ENCODE measurements around the gene TP73.

The TP73 gene

GRCh38 chr1:3750741-3751140 is 98.4 kb downstream of the TP73 start:
- TF ChIP-seq TCF4 (CRISPR knock-in tag; IDR thresholded peaks at IDR 0.05; ENCODE audit: borderline replicate concordance), result no peak
- no peak for TF ChIP-seq ZNF8 (CRISPR knock-in tag; IDR thresholded peaks at IDR 0.05)
- no peak for TF ChIP-seq SNAI2 (CRISPR knock-in tag; IDR thresholded peaks at IDR 0.05)
- no peak for TF ChIP-seq ZFP30 (CRISPR knock-in tag; IDR thresholded peaks at IDR 0.05)
- TF ChIP-seq ZNF70 (CRISPR knock-in tag; IDR thresholded peaks at IDR 0.05), result no peak
- TF ChIP-seq, protein P1, sequence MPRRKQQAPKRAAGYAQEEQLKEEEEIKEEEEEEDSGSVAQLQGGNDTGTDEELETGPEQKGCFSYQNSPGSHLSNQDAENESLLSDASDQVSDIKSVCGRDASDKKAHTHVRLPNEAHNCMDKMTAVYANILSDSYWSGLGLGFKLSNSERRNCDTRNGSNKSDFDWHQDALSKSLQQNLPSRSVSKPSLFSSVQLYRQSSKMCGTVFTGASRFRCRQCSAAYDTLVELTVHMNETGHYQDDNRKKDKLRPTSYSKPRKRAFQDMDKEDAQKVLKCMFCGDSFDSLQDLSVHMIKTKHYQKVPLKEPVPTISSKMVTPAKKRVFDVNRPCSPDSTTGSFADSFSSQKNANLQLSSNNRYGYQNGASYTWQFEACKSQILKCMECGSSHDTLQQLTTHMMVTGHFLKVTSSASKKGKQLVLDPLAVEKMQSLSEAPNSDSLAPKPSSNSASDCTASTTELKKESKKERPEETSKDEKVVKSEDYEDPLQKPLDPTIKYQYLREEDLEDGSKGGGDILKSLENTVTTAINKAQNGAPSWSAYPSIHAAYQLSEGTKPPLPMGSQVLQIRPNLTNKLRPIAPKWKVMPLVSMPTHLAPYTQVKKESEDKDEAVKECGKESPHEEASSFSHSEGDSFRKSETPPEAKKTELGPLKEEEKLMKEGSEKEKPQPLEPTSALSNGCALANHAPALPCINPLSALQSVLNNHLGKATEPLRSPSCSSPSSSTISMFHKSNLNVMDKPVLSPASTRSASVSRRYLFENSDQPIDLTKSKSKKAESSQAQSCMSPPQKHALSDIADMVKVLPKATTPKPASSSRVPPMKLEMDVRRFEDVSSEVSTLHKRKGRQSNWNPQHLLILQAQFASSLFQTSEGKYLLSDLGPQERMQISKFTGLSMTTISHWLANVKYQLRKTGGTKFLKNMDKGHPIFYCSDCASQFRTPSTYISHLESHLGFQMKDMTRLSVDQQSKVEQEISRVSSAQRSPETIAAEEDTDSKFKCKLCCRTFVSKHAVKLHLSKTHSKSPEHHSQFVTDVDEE (CRISPR knock-in tag; IDR thresholded peaks at IDR 0.05), result no peak
- TF ChIP-seq TOX (CRISPR knock-in tag; IDR thresholded peaks at IDR 0.05; ENCODE audit: borderline replicate concordance), result no peak
- no peak for TF ChIP-seq POU6F1 (CRISPR knock-in tag; IDR thresholded peaks at IDR 0.05; ENCODE audit: borderline replicate concordance, low read depth)
- TF ChIP-seq ARNTL (CRISPR knock-in tag; IDR thresholded peaks at IDR 0.05; ENCODE audit: borderline replicate concordance, low read depth), result no peak
- TF ChIP-seq BACH2 (CRISPR knock-in tag; IDR thresholded peaks at IDR 0.05; ENCODE audit: borderline replicate concordance), result no peak
- TF ChIP-seq RARB (CRISPR knock-in tag; IDR thresholded peaks at IDR 0.05), result no peak
- no peak for TF ChIP-seq ESRRG (CRISPR knock-in tag; IDR thresholded peaks at IDR 0.05)
- TF ChIP-seq ZC3H10 (CRISPR knock-in tag; IDR thresholded peaks at IDR 0.05), result no peak
- TF ChIP-seq PATZ1 (CRISPR knock-in tag; IDR thresholded peaks at IDR 0.05; ENCODE audit: borderline replicate concordance), result no peak
- ATAC-seq, result no peak

- no peak for ATAC-seq
- TF ChIP-seq, protein P2, sequence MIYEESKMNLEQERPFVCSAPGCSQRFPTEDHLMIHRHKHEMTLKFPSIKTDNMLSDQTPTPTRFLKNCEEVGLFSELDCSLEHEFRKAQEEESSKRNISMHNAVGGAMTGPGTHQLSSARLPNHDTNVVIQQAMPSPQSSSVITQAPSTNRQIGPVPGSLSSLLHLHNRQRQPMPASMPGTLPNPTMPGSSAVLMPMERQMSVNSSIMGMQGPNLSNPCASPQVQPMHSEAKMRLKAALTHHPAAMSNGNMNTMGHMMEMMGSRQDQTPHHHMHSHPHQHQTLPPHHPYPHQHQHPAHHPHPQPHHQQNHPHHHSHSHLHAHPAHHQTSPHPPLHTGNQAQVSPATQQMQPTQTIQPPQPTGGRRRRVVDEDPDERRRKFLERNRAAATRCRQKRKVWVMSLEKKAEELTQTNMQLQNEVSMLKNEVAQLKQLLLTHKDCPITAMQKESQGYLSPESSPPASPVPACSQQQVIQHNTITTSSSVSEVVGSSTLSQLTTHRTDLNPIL (CRISPR knock-in tag; IDR thresholded peaks at IDR 0.05; ENCODE audit: low read depth), result no peak
- TF ChIP-seq ESRRG (CRISPR knock-in tag; IDR thresholded peaks at IDR 0.05) (no peak), GLIS3 (CRISPR knock-in tag; IDR thresholded peaks at IDR 0.05) (no peak), ZC3H10 (CRISPR knock-in tag; IDR thresholded peaks at IDR 0.05) (no peak), ZFP30 (CRISPR knock-in tag; IDR thresholded peaks at IDR 0.05) (no peak), ARNTL (CRISPR knock-in tag; IDR thresholded peaks at IDR 0.05; ENCODE audit: borderline replicate concordance, low read depth) (no peak), ZNF565 (CRISPR knock-in tag; conservative IDR thresholded peaks at IDR 0.05; ENCODE audit: low read depth) (no peak), ZNF70 (CRISPR knock-in tag; IDR thresholded peaks at IDR 0.05) (no peak)
Observed at GRCh38 chr1:3752400-3752945, 100.2 kb downstream of the TP73 start, which contains the start of gene CCDC27. CCDC27 (plus strand) TSS chr1:3752450; CDS start chr1:3752482, 32 bp downstream.

DNA sequence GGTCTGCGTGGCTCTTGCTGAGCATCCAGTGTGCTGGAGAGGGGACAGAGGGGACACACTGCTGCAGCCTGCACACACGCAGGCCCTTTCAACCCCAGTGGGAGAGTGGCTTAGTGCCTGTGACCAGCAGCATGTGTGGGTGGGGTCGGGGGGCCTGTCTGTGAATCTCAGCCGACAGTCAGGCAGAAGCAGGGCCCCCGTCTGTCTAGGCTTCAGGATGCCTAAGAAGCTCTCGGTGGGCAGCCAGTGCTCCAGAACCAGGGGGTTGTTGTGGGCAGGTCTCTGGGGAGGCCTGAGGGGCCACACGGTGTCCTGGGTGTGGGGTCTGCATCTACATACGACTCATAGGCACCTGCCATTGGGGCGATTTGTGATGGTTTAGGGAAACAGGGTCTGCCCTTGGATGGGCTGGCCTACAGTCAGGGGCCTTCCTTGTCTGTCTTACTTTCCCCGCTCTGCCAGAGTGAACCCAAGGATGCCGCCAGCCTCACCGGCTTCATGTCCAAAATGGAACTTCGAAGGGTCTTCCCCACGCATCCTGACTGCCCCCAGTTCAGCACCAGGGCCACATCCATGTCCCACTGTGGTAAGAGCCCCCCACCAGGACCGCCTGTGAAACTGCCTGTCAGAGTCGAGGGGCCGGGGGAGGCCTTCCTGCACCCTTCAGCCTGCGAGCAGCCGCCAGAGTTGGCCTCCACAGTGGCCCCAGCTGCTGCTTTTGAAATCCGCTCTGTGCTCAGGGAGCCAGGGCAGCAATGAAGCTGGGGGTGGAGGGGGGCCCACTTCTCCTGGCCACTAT is 101.5 kb downstream of the TP73 start:
- TF ChIP-seq POU6F1 (CRISPR knock-in tag; IDR thresholded peaks at IDR 0.05; ENCODE audit: borderline replicate concordance, low read depth), result no peak
- TF ChIP-seq, protein P2 (CRISPR knock-in tag; IDR thresholded peaks at IDR 0.05; ENCODE audit: low read depth), result no peak
- TF ChIP-seq, protein P1 (CRISPR knock-in tag; IDR thresholded peaks at IDR 0.05), result no peak
- TF ChIP-seq ISL1 (CRISPR knock-in tag; IDR thresholded peaks at IDR 0.05), result no peak
- TF ChIP-seq CSDC2 (CRISPR knock-in tag; IDR thresholded peaks at IDR 0.05), result no peak
- TF ChIP-seq ZFP3 (CRISPR knock-in tag; IDR thresholded peaks at IDR 0.05), result no peak
- no peak for TF ChIP-seq RARB (CRISPR knock-in tag; IDR thresholded peaks at IDR 0.05)
- TF ChIP-seq, protein P3, sequence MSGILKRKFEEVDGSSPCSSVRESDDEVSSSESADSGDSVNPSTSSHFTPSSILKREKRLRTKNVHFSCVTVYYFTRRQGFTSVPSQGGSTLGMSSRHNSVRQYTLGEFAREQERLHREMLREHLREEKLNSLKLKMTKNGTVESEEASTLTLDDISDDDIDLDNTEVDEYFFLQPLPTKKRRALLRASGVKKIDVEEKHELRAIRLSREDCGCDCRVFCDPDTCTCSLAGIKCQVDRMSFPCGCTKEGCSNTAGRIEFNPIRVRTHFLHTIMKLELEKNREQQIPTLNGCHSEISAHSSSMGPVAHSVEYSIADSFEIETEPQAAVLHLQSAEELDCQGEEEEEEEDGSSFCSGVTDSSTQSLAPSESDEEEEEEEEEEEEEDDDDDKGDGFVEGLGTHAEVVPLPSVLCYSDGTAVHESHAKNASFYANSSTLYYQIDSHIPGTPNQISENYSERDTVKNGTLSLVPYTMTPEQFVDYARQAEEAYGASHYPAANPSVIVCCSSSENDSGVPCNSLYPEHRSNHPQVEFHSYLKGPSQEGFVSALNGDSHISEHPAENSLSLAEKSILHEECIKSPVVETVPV (CRISPR knock-in tag; IDR thresholded peaks at IDR 0.05), result no peak
- no peak for ATAC-seq

Data from SK-N-SH treated with all-trans-retinoic acid at 6 μM for 48 hours (cell line).